Thyroid gland (tissue), 4 donors: Measurements from ENCODE around the gene ATOH1. TPM values are rescaled to one million over a fixed set of nuclear protein-coding genes. Genes with fewer than 3 reads are reported as not detected.

Experiments used
- DNase-seq, 2 donors: peaks; one replicate each; pipeline ENCODE4 v3.0.0-alpha.2; 2019
- H3K27ac ChIP-seq, 3 donors: fragments of 200-600 bp; sonication (generic); 1 replicate in 2 of 3; 2 replicates in 1 of 3; pipeline ENCODE4 v1.5.1; 2016 to 2019; ENCODE audit warnings: mild to moderate bottlenecking in 1 of 3, moderate library complexity in 1 of 3
- H3K27me3 ChIP-seq: fragments of 200-600 bp; sonication (generic); one replicate; pipeline ENCODE4 v1.5.1; 2019
- H3K36me3 ChIP-seq, 2 donors: fragments of 200-600 bp; sonication (generic); one replicate each; pipeline ENCODE4 v1.5.1; 2016 to 2019
- H3K4me1 ChIP-seq, 2 donors: fragments of 200-600 bp; sonication (generic); one replicate each; pipeline ENCODE4 v1.5.1; 2017 to 2019
- H3K4me3 ChIP-seq, 3 donors: fragments of 200-600 bp; sonication (generic); replicated peaks in 1 of 3; 1 replicate in 2 of 3; 2 replicates in 1 of 3; pipeline ENCODE4 v1.5.1; 2016; ENCODE audit warnings: mild to moderate bottlenecking in 1 of 3
- H3K9me3 ChIP-seq: fragments of 200-600 bp; sonication (generic); one replicate; pipeline ENCODE4 v1.5.1; 2017
- CTCF ChIP-seq, 6 experiments: fragments of 200-600 bp in 3 of 6; fragments of 450-650 bp in 3 of 6; sonication (generic) in 3 of 6; IDR thresholded peaks; one replicate each; pipeline ENCODE4 v1.5.1; 2016 to 2019; ENCODE audit warnings: antibody characterized with exemption in 6 of 6, mild to moderate bottlenecking in 2 of 6, inconsistent platforms in 1 of 6, moderate library complexity in 1 of 6
- POLR2A ChIP-seq, 2 donors: fragments of 450-650 bp; IDR thresholded peaks; one replicate each; pipeline ENCODE4 v1.6.1; 2017; ENCODE audit warnings: antibody characterized with exemption in 2 of 2, mild to moderate bottlenecking in 2 of 2, moderate library complexity in 1 of 2
- WGBS, 2 donors: methylation state at CpG; one replicate each; pipeline ENCODE4 v1.1.5; 2017; 5-methylcytosine and 5-hydroxymethylcytosine counted together
- intact Hi-C: fragments of 100-400 bp; cut with DNase I; formaldehyde crosslinking; loops from one replicate; pipeline ENCODE4 v1.15.1; 2023
- total RNA-seq, 4 donors: library from RNA; depleted of rRNA; stranded (reverse); fragments of >200 nt; gene quantifications; one replicate each; pipeline ENCODE4 v1.2.3, GENCODE V29; 2016

ATOH1 gene
- total RNA-seq, 4 donors from 2014 or later, result not detected

GRCh38 chr4:93828995-93829819, 654 bp downstream of the ATOH1 start:
- DNase-seq, result peak; percentile 10 to 15
- H3K4me1 ChIP-seq, result peaks cover 12 to 24% of the 10 kb centered on the region in 2 donors
- H3K4me3 ChIP-seq, result peak overlapping the region in 1 of 3 donors; percentile 18
- TF ChIP-seq POLR2A (IDR thresholded peaks at IDR 0.05) (no peak), CTCF (IDR thresholded peaks at IDR 0.05) (no peak)
- H3K9me3 ChIP-seq, result no peaks in the 10 kb centered on the region
- H3K36me3 ChIP-seq, result no peaks in the 10 kb centered on the region
- H3K27ac ChIP-seq, result no peak overlapping the region
- H3K27me3 ChIP-seq, result peaks cover 44% of the 10 kb centered on the region
- WGBS, 2 donors, result 2 to 7% methylated on average over 14 to 58 of the region's 70 CpGs
- intact Hi-C loops, result no loop called here

GRCh38 chr4:93829820-93830687, 1.5 kb downstream of the ATOH1 start:
- TF ChIP-seq CTCF (IDR thresholded peaks at IDR 0.05), result no peak
- TF ChIP-seq POLR2A (IDR thresholded peaks at IDR 0.05), result no peak
- DNase-seq, result no peak
- WGBS, 2 donors, result 10 to 13% methylated on average over 38 to 40 of the region's 40 CpGs
- Histone ChIP-seq H3K27ac (no peak overlapping the region), H3K27me3 (peaks cover 50% of the 10 kb centered on the region), H3K9me3 (no peaks in the 10 kb centered on the region), H3K4me1 (peaks cover 12 to 24% of the 10 kb centered on the region in 2 donors), H3K36me3 (no peaks in the 10 kb centered on the region), H3K4me3 (no peak overlapping the region)
- intact Hi-C loops, result no loop called here

GRCh38 chr4:93831716-93832496, 3.4 kb downstream of the ATOH1 start:
- no peak for DNase-seq
- no peak for TF ChIP-seq CTCF (IDR thresholded peaks at IDR 0.05)
- no peak for TF ChIP-seq POLR2A (IDR thresholded peaks at IDR 0.05)
- 8% methylated on average over 25 of the region's 25 CpGs for WGBS, 2 donors
- no peak overlapping the region for H3K4me3 ChIP-seq
- H3K4me1 ChIP-seq, result peaks cover 12 to 24% of the 10 kb centered on the region in 2 donors
- H3K27me3 ChIP-seq, result peaks cover 49% of the 10 kb centered on the region
- intact Hi-C loops, result no loop called here
- no peaks in the 10 kb centered on the region for H3K36me3 ChIP-seq
- no peak overlapping the region for H3K27ac ChIP-seq
- no peaks in the 10 kb centered on the region for H3K9me3 ChIP-seq

GRCh38 chr4:93834249-93835066, 5.9 kb downstream of the ATOH1 start:
- intact Hi-C loops, result no loop called here
- H3K27me3 ChIP-seq, result peaks cover 27% of the 10 kb centered on the region

More at GRCh38 chr4:93834249-93835066, 5.9 kb downstream of the ATOH1 start:
- H3K4me3 ChIP-seq, result no peak overlapping the region
- no peaks in the 10 kb centered on the region for H3K9me3 ChIP-seq
- WGBS, 2 donors, result 8 to 17% methylated on average over 25 to 37 of the region's 42 CpGs
- no peak for DNase-seq
- TF ChIP-seq CTCF (IDR thresholded peaks at IDR 0.05) (no peak), POLR2A (IDR thresholded peaks at IDR 0.05) (no peak)
- H3K27ac ChIP-seq, result no peak overlapping the region
- H3K4me1 ChIP-seq, result peaks cover 2% of the 10 kb centered on the region in 2 donors
- H3K36me3 ChIP-seq, result no peaks in the 10 kb centered on the region
